Measurements from ENCODE around the gene CHRNE.

CHRNE gene

DNA sequence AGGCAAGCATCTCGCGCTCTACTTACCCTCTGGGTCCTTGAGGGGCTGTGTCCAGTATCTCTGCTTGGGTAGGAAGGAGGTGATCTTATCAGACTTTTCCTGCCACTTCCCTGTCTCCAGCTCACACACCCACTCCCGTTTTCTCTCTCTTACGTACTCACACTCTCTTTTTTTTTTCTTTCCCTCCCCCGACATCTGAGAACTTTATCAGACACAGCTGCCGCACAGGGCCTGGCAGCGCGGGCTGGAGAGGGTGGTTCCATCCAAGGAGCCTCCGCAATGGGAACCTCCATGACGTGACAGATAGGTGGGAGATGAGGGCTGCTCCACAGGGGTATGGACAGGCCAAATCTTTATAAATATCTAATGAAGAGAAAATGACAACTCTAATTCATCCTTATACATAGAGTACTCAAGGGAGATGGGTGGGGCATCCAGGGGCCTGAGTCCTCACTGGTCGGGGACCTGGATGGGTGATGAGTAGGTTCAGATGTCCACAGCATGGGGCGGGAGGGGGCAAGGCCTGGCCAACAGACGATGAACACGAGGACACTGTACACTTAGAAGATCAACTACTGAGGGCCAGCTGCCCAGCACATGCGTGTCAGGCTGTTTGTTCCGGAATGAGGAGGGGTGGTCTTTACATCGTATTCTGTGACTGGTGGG is 46.5 kb downstream of the CHRNE start:
- DNase-seq (ENCODE audit: extremely low spot score) = no peak
- TF ChIP-seq CTCF (IDR thresholded peaks at IDR 0.05; ENCODE audit: control extremely low read depth, extremely low read depth, low read depth, missing control alignments) = no peak
- ChIA-PET CTCF (interaction anchor here (2.0 kb wide), 1 partner anchor 11 kb away, joined by 5 read pairs; no protein-coding TSS in a partner anchor), POLR2A (no interaction called here)

DNA sequence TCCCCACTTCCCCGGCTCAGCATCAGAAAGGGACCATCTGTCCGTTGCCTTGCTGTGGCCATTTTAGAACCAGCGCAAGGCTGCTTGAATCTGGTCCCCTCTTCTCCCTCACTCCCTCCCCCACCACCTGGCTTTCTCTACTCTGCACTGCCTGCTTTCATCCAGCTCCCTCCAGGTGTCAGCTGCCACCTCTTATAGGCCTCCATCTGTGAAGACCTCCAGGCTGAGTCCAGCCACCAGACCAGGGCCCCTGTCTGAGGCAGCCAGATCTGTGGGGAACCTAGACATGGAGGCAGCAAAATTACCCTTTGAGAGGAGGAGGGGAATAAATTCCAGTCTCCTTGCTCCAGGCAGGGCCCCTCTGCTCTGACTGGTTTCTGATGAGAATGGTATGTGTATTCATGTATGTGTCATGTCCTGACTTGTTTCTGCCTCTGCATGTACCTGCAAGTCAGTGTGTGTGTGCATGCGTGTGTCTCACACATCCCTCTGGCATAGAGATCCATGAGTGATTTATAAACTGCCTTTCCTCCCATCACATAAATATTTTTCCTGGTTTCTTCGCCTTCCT is 48.7 kb downstream of the CHRNE start:
- no peak for DNase-seq (ENCODE audit: extremely low spot score)
- POLR2A ChIA-PET = no interaction called here
- no peak for TF ChIP-seq CTCF (IDR thresholded peaks at IDR 0.05; ENCODE audit: control extremely low read depth, extremely low read depth, low read depth, missing control alignments)
- CTCF ChIA-PET = interaction anchor here (1.4 kb wide), 1 partner anchor 45 kb away, joined by 3 read pairs; the partner anchor contains the start of gene C17orf107

GRCh38 chr17:4853208-4853671 is 49.7 kb downstream of the CHRNE start:
- DNase-seq (ENCODE audit: extremely low spot score) = no peak
- ChIA-PET POLR2A (no interaction called here), CTCF (interaction anchor here (1.4 kb wide), 1 partner anchor 46 kb away, joined by 3 read pairs; the partner anchor contains the start of gene C17orf107)
- no peak for TF ChIP-seq CTCF (IDR thresholded peaks at IDR 0.05; ENCODE audit: control extremely low read depth, extremely low read depth, low read depth, missing control alignments)

- ChIA-PET POLR2A (interaction anchor here (0.6 kb wide), 1 partner anchor 14 kb away, joined by 5 read pairs; no protein-coding TSS in a partner anchor), CTCF (interaction anchor here (1.5 kb wide), 1 partner anchor 8 kb away, joined by 3 read pairs; no protein-coding TSS in a partner anchor)
- no peak for DNase-seq (ENCODE audit: extremely low spot score)
- TF ChIP-seq CTCF (IDR thresholded peaks at IDR 0.05; ENCODE audit: control extremely low read depth, extremely low read depth, low read depth, missing control alignments) = no peak
Observed at GRCh38 chr17:4852567-4853207, 50.2 kb downstream of the CHRNE start.

DNA sequence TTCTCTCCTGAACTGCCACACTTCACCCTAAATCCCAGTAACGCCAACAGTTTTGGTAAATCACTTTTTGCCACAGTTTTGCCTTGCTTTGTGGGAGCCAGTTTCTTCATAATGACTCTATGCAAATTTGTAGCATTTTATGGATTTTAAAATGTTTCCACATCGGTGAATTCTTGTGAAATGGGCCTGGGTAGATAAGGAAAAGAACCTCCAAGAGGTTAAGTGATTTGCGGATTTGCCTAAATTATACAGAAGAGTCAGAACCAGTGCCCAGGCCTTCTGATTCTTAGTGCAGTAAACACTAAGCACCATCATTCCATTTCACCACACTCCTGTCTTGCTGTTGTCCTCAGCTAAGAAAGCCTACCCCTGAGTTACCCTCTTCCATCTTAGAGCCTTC is 51.8 kb downstream of the CHRNE start:
- POLR2A ChIA-PET = no interaction called here
- CTCF ChIA-PET = interaction anchor here (1.8 kb wide), 1 partner anchor 61 kb away, joined by 5 read pairs; no protein-coding TSS in a partner anchor
- DNase-seq (ENCODE audit: extremely low spot score) = no peak

More for the DNA sequence above, 51.8 kb downstream of the CHRNE start:
- TF ChIP-seq CTCF (IDR thresholded peaks at IDR 0.05; ENCODE audit: control extremely low read depth, extremely low read depth, low read depth, missing control alignments) = no peak
